GM10266 (cell line): ENCODE results near the gene ACP2.

Experiments
- DNase-seq: peaks from one replicate; pipeline ENCODE4 v3.0.0; 2012; ENCODE audit errors: extremely low spot score
- TF ChIP-seq, protein P1 (sequence below): IDR thresholded peaks from 2 replicates; pipeline ENCODE4 v1.5.1; 2012; ENCODE audit warnings: mild to moderate bottlenecking, low read depth; ENCODE audit not compliant: control insufficient read depth, insufficient read depth; ENCODE audit errors: missing control alignments

The ACP2 gene

DNA sequence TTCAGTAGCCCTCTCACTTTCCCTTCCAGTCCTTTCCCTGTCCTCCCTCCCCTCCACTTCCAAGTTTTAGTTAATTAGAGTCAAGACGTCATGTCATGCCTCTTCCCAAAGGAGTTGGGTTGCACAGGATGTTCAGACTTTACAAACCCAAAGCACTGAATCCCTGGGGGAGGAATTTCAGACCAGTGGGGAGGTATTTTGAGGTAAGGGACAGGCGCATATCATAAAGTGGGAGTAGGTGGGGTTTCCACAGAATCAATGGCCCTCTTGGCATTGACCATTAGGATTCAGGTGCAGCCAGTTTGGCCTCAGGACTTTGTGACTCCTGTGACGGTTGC, 733 bp upstream of the ACP2 start:
- no peak for DNase-seq
- TF ChIP-seq, protein P1, sequence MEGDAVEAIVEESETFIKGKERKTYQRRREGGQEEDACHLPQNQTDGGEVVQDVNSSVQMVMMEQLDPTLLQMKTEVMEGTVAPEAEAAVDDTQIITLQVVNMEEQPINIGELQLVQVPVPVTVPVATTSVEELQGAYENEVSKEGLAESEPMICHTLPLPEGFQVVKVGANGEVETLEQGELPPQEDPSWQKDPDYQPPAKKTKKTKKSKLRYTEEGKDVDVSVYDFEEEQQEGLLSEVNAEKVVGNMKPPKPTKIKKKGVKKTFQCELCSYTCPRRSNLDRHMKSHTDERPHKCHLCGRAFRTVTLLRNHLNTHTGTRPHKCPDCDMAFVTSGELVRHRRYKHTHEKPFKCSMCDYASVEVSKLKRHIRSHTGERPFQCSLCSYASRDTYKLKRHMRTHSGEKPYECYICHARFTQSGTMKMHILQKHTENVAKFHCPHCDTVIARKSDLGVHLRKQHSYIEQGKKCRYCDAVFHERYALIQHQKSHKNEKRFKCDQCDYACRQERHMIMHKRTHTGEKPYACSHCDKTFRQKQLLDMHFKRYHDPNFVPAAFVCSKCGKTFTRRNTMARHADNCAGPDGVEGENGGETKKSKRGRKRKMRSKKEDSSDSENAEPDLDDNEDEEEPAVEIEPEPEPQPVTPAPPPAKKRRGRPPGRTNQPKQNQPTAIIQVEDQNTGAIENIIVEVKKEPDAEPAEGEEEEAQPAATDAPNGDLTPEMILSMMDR, result no peak

DNA sequence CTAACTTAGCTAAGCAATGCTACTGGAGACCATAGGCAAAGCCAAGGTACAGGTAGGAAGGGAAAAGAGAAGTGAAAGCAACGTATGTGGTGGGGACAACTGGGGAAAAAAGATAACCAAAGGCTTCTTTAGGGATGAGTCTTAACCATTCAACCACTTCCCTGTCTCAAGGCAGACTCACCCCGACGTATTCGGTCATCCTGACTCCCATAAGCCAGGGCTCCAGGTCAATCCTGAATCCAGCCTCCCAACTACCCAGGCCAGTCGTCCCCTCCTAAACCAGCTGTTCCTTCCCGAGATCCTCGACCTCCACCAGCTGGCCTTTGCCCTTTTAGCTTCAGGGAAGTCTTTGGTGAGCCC, 330 bp downstream of the ACP2 start:
- DNase-seq, result no peak
- TF ChIP-seq, protein P1, result no peak

DNA sequence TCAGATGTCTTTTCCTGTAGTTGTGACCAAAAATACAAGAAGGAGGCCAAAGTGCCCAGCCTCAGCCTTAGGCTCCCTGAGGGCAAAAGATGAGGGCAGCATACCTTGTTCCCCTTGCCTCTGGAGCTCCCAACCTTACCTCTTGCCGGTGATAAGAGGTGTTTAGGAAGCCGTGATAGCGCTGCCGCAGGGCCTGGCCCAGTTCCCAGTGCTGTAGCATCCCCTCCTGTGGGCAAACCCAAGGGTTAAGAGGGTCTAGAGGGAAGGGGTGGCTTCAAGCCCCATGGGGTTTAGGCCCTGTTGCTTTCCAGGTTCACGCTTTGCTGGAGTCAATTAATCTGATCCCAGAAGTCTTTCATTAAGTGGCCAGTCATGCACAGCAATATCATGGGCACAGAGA, 1.1 kb downstream of the ACP2 start:
- TF ChIP-seq, protein P1, result no peak
- DNase-seq, result no peak

DNA sequence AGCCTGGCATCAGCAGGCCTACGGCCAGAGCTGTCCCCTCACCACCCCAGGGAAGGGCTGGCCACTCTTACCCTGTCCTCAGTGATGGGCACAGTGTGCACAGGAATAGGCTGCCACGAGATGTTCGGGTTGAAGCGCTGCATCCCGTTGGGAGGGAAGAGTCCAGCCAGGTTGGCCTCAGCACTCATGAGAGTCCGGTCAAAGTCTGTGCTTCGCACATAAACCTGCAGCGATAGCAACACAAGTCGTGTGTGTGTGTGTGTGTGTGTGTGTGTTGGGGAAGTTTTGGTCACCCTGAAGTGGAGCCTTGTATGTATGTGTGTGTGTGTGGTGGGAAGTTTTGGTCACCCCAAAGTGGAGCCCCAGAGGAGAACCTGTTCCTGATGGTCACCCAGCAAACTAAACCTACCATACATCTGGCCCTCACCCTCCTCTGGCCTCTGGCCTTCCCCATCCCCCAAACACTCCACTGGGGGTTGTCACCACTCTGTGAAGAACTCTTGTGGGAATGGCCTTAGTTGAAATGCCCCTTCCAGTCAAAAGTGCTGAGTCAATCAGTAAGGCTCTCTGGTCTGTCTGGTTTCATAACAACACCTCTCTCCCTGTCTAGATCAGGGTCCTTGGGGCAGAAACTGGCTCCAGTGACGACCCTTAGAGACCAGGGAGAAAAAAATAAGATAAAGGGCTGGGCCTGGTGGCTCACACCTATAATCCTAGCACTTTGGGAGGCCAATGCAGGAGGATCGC, 2.8 kb downstream of the ACP2 start:
- TF ChIP-seq, protein P1, result no peak
- DNase-seq, result no peak

DNA sequence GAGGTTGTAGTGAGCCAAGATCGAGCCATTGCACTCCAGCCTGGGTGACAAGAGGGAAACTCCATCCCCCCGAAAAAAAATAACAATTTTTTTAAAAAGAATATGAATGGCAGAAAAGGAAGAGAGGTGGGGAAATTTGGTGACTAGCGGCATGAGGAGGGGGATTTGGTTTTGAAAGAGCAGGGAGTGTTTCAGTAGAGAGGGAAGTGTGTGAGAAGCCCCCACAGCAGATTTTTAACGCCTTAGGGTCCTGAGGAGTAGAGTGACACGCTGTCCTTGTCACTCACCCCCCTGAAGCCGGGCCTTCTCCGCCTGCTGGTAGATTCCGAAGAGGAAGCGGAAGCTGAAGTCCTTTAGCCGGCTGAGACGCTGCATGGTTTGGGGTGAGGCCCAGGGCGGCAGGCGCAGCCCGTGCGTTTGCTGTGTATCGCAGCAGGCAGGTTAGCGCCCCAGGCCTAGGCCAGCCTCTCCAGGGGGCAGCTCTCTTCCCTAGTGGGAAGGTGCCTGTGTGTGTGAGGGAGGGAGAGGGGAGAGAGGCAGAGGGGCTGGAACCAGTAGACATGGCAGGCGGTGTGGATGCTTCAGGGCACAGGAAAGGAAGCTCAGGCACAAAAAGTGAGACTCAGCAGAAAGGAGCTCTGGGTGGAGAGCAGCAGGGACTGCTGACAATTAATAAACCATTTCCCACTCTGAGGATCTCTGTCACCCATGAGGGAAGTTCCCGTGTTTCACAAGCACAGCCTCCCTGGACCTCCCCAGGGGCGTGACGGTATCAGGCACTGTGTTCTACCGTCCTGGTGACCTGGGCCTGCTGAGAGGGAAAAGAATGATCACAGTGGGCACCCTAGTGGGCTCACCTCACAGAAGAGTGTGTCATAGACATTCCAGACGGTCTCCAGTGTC, 3.9 kb downstream of the ACP2 start:
- TF ChIP-seq, protein P1, result no peak
- no peak for DNase-seq

DNA sequence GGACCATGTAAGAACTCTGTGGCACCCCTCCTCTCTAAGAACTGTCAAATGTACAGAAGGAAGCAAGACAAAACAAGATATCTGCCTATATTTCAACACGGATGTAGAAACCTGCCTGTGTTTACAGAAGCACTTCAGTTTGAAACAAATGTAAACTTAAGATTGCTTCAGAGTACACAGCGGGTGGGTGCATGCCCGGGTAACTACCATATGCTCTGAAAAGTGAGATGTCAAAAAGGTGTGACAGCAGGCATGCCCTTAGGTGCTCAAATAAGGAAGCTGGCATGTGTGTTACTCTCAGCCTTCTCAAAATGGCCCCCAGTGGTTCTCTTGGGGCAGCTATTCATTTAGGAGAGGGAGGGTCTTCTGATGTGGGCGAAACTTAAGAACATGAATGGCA, 5.2 kb downstream of the ACP2 start:
- no peak for DNase-seq
- TF ChIP-seq, protein P1, result no peak

DNA sequence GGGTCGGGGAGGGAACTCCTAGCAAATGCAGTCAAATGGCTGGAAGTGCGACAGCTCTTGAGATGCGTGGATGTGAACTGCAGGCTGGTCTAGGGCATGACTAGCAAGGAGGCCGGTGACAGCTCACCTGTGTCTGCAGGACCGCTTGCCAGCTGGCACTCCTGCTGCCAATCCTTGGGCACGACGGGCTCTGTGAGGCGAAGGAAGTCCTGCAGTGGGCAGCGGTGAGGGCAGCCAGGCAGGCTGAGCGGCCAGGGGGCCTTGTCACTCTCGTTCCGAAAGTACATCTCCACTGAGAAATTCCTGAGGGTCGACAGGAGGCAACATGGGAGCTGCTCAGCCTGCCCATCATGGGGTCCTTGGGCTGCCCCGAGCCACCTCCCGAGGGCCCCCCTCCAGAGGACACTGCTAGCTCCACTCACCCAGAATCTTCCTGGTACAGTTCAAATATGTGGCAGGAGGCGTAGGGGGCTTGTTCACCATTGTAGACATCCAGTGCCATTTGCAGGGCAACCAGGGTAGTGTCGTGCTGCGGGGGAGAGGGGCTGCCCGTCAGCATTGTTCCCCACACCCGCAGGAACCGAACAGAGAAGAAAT, 5.9 kb downstream of the ACP2 start:
- TF ChIP-seq, protein P1, result no peak
- DNase-seq, result no peak
